NCI-H1105 (cell line): ENCODE measurements around the gene ARHGEF3.
"Not testable (repeated sequence)": the region's sequence is repeated elsewhere in the genome, so short reads cannot be mapped to it uniquely, and the experiment has no call there.

Experiments used
- DNase-seq: peaks from one replicate; lab custom pipeline; 2025; lab: John Stamatoyannopoulos, UW

Gene ARHGEF3

GRCh38 chr3:56737006-56737405 lies 64.7 kb downstream of the ARHGEF3 start:
- DNase-seq = no peak

DNA sequence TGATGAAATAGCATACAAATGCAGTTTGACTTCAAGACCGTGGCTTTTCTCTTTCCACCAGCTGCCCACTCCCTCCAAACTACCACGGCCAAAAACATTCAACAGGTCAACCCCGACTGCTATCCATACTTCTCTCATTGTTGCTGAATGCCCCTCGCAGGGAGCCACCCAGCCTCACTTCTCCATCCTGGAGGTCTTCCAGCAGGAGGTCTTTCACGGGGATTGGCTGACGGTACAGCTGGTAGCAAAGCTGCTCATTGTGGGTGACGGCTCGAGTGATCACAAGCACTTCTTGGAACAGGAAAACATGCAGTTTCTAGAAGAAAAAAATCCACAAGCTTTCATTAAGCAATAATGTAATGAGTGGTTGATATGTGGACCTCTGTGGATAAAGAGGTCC lies 69.6 kb downstream of the ARHGEF3 start:
- no peak for DNase-seq

GRCh38 chr3:56725175-56725574 lies 76.6 kb downstream of the ARHGEF3 start:
- no peak for DNase-seq

DNA sequence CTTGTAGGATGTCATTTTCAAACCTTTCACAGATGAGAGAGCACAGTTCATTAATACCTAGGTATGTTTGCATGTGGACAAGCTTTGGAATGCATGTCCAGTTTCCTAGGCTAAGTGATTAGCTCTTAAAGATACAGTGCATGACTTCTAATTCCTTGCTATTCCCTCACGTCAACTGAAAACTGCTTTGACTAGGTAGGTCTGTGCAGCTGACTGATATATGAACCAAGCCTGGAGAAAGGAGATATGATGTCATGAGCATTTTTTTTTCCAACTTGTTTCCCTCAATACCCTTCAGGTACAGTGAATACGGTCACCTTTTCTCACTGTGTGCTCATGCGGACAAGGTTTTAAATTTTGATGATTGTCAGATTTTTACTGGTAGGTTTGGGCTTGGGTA lies 77.1 kb downstream of the ARHGEF3 start:
- no peak for DNase-seq

GRCh38 chr3:56720849-56721248 lies 80.9 kb downstream of the ARHGEF3 start:
- no peak for DNase-seq

- DNase-seq = not testable (repeated sequence)
Measured at GRCh38 chr3:56718809-56719208, 82.9 kb downstream of the ARHGEF3 start.

- no peak for DNase-seq
Measured at GRCh38 chr3:56711344-56711743, 90.4 kb downstream of the ARHGEF3 start.

GRCh38 chr3:56707412-56707811 lies 94.3 kb downstream of the ARHGEF3 start:
- not testable (repeated sequence) for DNase-seq

GRCh38 chr3:56706629-56707028 lies 95.1 kb downstream of the ARHGEF3 start:
- no peak for DNase-seq

GRCh38 chr3:56704706-56705105 lies 97.0 kb downstream of the ARHGEF3 start:
- DNase-seq = no peak

- peak; percentile 44 for DNase-seq
Measured at GRCh38 chr3:56702490-56703315, 99.0 kb downstream of the ARHGEF3 start.

DNA sequence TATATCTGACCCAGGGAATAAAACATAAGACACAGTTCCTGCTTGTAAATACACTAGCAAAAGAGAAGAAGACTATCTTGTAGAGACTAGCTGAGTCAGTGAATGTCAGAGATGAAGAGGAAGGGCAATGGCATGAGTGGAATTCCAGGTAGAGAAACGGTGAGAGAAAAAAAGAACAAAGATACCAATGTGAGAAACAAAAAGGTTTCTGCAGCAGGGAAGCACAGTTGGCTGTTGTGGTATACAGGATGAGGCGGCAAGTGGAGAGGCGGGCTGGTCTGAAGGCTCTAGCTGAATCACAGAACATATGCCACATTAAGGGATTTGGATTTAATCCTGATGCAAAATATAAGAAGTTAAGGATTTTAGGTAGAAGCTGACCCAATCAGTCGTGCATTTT lies 101.6 kb downstream of the ARHGEF3 start:
- no peak for DNase-seq

- no peak for DNase-seq
Measured at GRCh38 chr3:56694867-56695683, 106.7 kb downstream of the ARHGEF3 start.

DNA sequence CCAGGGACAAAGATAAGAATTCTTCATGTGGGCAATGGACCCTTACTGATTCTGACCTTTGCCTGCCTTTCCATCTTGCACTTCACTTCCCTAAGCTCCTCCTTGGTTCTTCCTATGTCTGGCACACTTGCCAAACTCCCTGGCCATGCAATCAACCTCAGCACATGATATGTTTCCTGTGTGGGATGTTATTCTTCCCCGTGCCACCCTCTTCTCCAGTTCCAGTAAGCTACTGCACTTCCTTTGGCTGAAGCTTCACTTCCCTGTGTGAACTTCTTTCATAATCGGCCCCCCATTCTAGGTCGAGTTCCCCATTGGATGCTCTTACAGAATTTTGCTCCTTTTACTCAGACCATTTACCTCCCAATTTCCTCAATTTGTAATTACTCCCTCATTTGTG lies 108.0 kb downstream of the ARHGEF3 start:
- no peak for DNase-seq

DNA sequence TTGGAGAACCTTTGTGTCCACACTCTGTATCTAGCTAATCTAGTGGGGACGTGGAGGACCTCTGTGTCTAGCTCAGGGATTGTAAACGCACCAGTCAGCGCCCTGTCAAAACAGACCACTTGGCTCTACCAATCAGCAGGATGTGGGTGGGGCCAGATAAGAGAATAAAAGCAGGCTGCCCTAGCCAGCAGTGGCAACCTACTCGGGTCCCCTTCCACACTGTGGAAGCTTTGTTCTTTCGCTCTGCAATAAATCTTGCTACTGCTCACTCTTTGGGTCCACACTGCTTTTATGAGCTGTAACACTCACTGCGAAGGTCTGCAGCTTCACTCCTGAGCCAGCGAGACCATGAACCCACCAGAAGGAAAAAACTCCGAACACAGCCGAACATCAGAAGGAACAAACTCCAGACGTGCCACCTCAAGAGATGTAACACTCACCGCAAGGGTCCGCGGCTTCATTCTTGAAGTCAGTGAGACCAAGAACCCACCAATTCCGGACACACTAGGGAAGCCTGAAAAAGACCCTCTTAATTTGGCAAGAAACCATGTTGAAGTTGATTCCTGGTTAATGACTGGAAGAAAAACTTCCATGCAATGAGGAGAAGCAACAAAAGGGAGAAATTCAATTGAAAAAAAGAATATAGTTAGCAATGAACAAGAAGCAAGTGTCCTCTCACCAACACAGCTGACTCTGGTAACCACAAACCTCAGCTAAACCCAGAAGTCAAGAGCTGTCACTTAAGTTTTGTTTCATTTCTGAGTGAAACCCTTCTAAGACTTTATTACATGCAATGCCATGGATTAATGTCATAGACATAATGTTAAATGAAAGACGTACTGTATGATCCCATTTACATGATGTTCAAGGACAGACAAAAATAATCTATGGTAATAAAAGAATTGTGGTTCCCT lies 109.0 kb downstream of the ARHGEF3 start:
- not testable (repeated sequence) for DNase-seq

DNA sequence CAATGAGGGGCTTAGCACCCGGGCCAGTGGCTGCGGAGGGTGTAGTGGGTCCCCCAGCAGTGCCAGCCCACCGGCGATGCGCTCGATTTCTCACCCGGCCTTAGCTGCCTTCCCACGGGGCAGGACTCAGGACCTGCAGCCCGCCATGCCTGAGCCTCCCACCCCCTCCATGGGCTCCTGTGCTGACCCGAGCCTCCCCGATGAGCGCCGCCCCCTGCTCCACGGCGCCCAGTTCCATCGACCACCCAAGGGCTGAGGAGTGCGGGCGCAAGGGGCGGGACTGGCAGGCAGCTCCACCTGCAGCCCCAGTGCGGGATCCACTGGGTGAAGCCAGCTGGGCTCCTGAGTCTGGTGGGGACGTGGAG lies 109.8 kb downstream of the ARHGEF3 start:
- not testable (repeated sequence) for DNase-seq

- DNase-seq = no peak
Measured at GRCh38 chr3:56691165-56692000, 110.4 kb downstream of the ARHGEF3 start.

- no peak for DNase-seq
Measured at GRCh38 chr3:56689303-56689702, 112.4 kb downstream of the ARHGEF3 start.

DNA sequence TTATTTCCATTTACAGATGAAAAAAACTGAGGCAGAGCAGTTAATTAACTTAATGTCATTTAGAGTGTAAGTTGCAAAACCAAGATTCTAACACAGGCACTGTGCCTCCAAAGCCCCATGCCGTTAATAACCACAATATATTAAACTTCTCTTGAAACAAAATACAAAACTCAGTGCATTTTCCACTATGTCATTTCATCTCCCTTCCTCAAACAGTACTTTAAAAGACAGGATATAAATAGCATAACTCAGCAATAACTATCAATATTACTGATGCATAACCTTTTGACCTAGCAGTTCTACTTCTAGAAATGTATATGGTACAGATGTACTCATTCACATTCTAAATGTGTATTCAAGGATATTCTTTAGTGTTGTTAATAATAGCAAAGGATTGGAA lies 113.6 kb downstream of the ARHGEF3 start:
- no peak for DNase-seq

DNA sequence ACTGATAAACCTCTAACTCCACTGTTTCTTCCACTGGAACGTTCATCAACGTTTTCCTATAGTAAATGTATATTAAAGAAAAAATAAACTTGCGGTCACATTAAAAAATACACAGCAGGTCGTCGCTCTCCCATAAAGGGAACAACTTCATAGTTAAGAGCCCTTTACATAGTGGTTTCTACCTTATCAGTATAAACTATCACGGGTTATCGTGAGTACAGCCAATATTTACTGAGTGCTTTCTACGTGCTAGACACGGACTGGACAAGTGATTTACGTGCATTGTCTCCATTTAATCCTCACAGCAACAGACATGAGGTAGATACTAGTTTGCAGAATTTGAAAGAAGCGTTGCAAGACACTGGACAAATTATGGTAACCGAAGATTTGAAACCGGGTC lies 117.7 kb downstream of the ARHGEF3 start:
- DNase-seq = no peak

- peak; percentile 48 for DNase-seq
Measured at GRCh38 chr3:56683122-56683817, 118.5 kb downstream of the ARHGEF3 start, which contains the start of gene TASOR. Gene TASOR (minus strand): TSS chr3:56683265. CDS start chr3:56683006, 259 bp downstream.
